Sigmoid colon (tissue), 7 donors: ENCODE measurements around the gene CTNNA1. TPM values are rescaled to one million over a fixed set of nuclear protein-coding genes. Genes with fewer than 3 reads are reported as not detected.

Source experiments
- DNase-seq: peaks from one replicate; pipeline ENCODE4 v3.0.0-alpha.2; 2019
- H3K27ac ChIP-seq, 4 donors: fragments of 200-600 bp; sonication (generic); one replicate each; pipeline ENCODE4 v1.5.1; 2016 to 2019; ENCODE audit warnings: mild to moderate bottlenecking in 1 of 4
- H3K27me3 ChIP-seq, 3 donors: fragments of 200-600 bp; sonication (generic); one replicate each; pipeline ENCODE4 v1.5.1; 2019; ENCODE audit warnings: mild to moderate bottlenecking in 1 of 3
- H3K36me3 ChIP-seq, 4 donors: fragments of 200-600 bp; sonication (generic); one replicate each; pipeline ENCODE4 v1.5.1; 2016 to 2019
- H3K4me1 ChIP-seq, 4 donors: fragments of 200-600 bp; sonication (generic); one replicate each; pipeline ENCODE4 v1.5.1; 2017 to 2019
- H3K4me3 ChIP-seq, 4 donors: fragments of 200-600 bp; sonication (generic); one replicate each; pipeline ENCODE4 v1.5.1; 2017 to 2019; ENCODE audit warnings: mild to moderate bottlenecking in 2 of 4, moderate library complexity in 1 of 4
- H3K9me3 ChIP-seq, 4 donors: fragments of 200-600 bp in 3 of 4; sonication (generic) in 3 of 4; one replicate each; pipeline versions ENCODE4 v1.5.1 to v1.6.1; 2013 to 2019
- EP300 ChIP-seq, 4 donors: sonication (generic); formaldehyde crosslinking; IDR thresholded peaks; one replicate each; pipeline ENCODE4 v1.6.1; 2017; ENCODE audit warnings: antibody characterized with exemption in 4 of 4
- POLR2A ChIP-seq, 2 donors: fragments of 450-650 bp; IDR thresholded peaks; one replicate each; pipeline ENCODE4 v1.6.1; 2016; ENCODE audit warnings: antibody characterized with exemption in 2 of 2, mild to moderate bottlenecking in 2 of 2, moderate library complexity in 2 of 2
- POLR2AphosphoS5 ChIP-seq, 4 donors: sonication (generic); formaldehyde crosslinking; IDR thresholded peaks; one replicate each; pipeline ENCODE4 v1.6.1; 2017; ENCODE audit warnings: antibody characterized with exemption in 4 of 4
- WGBS, 2 donors: extraction: QIAGEN DNeasy Blood & Tissue Kit; methylation state at CpG; one replicate each; pipeline ENCODE4 v1.1.7; 2013; 5-methylcytosine and 5-hydroxymethylcytosine counted together
- intact Hi-C: fragments of 100-400 bp; cut with DNase I; formaldehyde crosslinking; loops from one replicate; pipeline ENCODE4 v1.15.1; 2023
- polyA plus RNA-seq, 3 donors: library from polyadenylated mRNA; stranded (reverse); fragments of 200-250 nt; gene quantifications; one replicate each; pipeline ENCODE4 v1.2.3, GENCODE V29; 2013
- total RNA-seq, 4 donors: library from RNA; depleted of rRNA; stranded (reverse); fragments of >200 nt; gene quantifications; one replicate each; pipeline ENCODE4 v1.1.0, GENCODE V29; 2016
- TF ChIP-seq, protein P1 (sequence below), 4 experiments: fragments of 450-650 bp in 3 of 4; fragments of 200-600 bp in 1 of 4; IDR thresholded peaks; one replicate each; pipeline ENCODE4 v1.5.1; 2016 to 2019; ENCODE audit warnings: antibody characterized with exemption in 4 of 4, mild to moderate bottlenecking in 3 of 4, moderate library complexity in 2 of 4
- donor health status: healthy with polysubstance abuse.
- donor health status: Bipolar disorder and iron deficiency.
- donor health status: healthy.

CTNNA1 gene
- total and polyA plus RNA-seq, 7 donors = 163 to 256 (median 188) TPM

DNA sequence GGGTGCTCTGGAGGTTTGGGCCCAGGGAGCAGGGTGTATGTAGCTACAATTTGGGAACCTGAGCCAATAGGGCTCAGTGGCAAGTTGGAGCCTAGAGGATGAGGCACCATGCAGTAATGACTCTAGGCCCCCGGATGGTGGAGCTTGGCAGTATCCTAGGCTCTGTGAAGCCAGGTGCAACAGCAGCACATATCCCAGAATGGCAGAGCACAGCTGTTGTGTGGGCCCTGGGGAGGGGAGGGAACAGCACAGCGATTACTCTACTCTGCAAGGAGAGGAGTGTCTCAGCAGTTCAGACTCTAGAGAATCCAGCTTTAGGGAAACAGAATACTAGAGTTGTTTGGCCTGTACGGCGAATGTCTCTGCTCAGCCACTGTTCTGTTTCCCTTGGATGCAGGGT, 65.9 kb downstream of the CTNNA1 start:
- H3K4me1 ChIP-seq = peaks cover 0 to 27% (median 23%) of the 10 kb centered on the region in 4 donors
- H3K4me3 ChIP-seq = no peak overlapping the region
- no peaks in the 10 kb centered on the region for H3K9me3 ChIP-seq
- H3K36me3 ChIP-seq = peaks cover 0 to 21% (median 0%) of the 10 kb centered on the region in 4 donors
- no peak for DNase-seq
- no peak overlapping the region for H3K27ac ChIP-seq
- whole genome bisulfite sequencing, 2 donors = 80 to 97% methylated on average over 4 of the region's 4 CpGs
- TF ChIP-seq, protein P1, sequence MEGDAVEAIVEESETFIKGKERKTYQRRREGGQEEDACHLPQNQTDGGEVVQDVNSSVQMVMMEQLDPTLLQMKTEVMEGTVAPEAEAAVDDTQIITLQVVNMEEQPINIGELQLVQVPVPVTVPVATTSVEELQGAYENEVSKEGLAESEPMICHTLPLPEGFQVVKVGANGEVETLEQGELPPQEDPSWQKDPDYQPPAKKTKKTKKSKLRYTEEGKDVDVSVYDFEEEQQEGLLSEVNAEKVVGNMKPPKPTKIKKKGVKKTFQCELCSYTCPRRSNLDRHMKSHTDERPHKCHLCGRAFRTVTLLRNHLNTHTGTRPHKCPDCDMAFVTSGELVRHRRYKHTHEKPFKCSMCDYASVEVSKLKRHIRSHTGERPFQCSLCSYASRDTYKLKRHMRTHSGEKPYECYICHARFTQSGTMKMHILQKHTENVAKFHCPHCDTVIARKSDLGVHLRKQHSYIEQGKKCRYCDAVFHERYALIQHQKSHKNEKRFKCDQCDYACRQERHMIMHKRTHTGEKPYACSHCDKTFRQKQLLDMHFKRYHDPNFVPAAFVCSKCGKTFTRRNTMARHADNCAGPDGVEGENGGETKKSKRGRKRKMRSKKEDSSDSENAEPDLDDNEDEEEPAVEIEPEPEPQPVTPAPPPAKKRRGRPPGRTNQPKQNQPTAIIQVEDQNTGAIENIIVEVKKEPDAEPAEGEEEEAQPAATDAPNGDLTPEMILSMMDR (IDR thresholded peaks at IDR 0.05) = no peak
- TF ChIP-seq POLR2AphosphoS5 (IDR thresholded peaks at IDR 0.05) (no peak), POLR2A (IDR thresholded peaks at IDR 0.05) (no peak), EP300 (IDR thresholded peaks at IDR 0.05) (no peak)
- no peaks in the 10 kb centered on the region for H3K27me3 ChIP-seq
- intact Hi-C loops = no loop called here

- H3K27ac ChIP-seq = no peak overlapping the region
- H3K4me3 ChIP-seq = no peak overlapping the region
- no peak for DNase-seq
- no peaks in the 10 kb centered on the region for H3K27me3 ChIP-seq
- H3K9me3 ChIP-seq = no peaks in the 10 kb centered on the region
- intact Hi-C loops = no loop called here
- H3K36me3 ChIP-seq = peaks cover 0 to 20% (median 3%) of the 10 kb centered on the region in 4 donors
- 78 to 93% methylated on average over 3 of the region's 3 CpGs for WGBS, 2 donors
- peaks cover 0 to 33% (median 27%) of the 10 kb centered on the region in 4 donors for H3K4me1 ChIP-seq
- TF ChIP-seq POLR2AphosphoS5 (IDR thresholded peaks at IDR 0.05) (no peak), POLR2A (IDR thresholded peaks at IDR 0.05) (no peak), EP300 (IDR thresholded peaks at IDR 0.05) (no peak)
- TF ChIP-seq, protein P1 (IDR thresholded peaks at IDR 0.05) = no peak
Measured at GRCh38 chr5:138820695-138821094, 67.5 kb downstream of the CTNNA1 start.

GRCh38 chr5:138824516-138824915, 71.3 kb downstream of the CTNNA1 start:
- intact Hi-C loops = no loop called here
- Histone ChIP-seq H3K36me3 (peaks cover 3 to 41% (median 15%) of the 10 kb centered on the region in 4 donors), H3K9me3 (no peaks in the 10 kb centered on the region), H3K4me1 (peaks cover 0 to 28% (median 18%) of the 10 kb centered on the region in 4 donors), H3K27ac (no peak overlapping the region), H3K27me3 (no peaks in the 10 kb centered on the region), H3K4me3 (no peak overlapping the region)
- TF ChIP-seq POLR2AphosphoS5 (IDR thresholded peaks at IDR 0.05) (no peak), POLR2A (IDR thresholded peaks at IDR 0.05) (no peak), EP300 (IDR thresholded peaks at IDR 0.05) (no peak)
- TF ChIP-seq, protein P1 (IDR thresholded peaks at IDR 0.05) = no peak
- WGBS, 2 donors = 80 to 85% methylated on average over 7 of the region's 7 CpGs
- DNase-seq = no peak

DNA sequence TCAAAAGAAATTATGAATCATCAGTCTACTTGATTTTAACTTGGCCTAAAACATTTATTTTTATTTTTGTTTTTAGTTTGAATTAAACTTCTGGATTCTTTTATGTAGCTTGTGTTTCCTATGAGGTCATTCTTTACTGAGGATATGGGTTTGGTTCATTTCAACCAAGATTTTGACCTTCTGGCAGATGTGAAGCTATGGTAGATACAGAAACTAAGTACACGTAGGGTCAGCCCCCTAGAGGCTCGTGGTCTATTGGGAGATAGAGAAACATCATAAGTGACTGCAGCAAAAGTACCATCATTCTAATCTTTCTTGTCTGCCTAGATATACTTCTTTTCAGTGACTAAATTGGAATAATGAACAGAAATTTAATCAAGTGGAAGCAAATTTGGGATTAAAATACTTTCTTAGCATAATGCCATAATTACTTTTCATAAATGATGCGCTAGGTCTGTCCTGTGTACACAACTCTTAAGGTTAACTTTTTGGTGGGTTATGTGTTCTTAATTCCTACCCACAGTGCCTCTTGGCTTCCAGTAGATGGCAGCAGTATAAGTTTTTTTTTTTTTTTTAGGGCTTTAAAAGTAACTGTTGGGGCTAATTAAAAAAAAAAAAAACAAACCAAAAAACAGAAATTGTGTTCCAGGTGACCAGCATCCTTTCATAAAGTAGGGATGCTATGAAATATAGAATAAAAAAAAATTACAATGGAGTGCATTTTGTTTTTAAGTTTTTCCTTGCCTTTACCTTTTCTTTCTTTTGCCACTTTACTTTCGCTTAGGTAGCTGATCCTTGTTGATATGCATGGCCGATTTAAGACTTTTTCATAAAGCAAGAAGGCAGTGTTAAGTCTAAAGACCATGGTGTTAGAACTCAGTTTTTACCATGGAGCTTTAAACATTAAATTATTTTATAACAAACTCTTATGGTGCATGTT, 72.0 kb downstream of the CTNNA1 start:
- Histone ChIP-seq H3K27me3 (no peaks in the 10 kb centered on the region), H3K4me1 (peaks cover 0 to 28% (median 13%) of the 10 kb centered on the region in 4 donors), H3K9me3 (no peaks in the 10 kb centered on the region), H3K4me3 (no peak overlapping the region), H3K36me3 (peaks cover 3 to 41% (median 15%) of the 10 kb centered on the region in 4 donors), H3K27ac (no peak overlapping the region)
- intact Hi-C loops = loop anchor here (5.0 kb wide), 1 partner anchor 437 kb away; no protein-coding TSS in a partner anchor
- TF ChIP-seq POLR2AphosphoS5 (IDR thresholded peaks at IDR 0.05) (no peak), POLR2A (IDR thresholded peaks at IDR 0.05) (no peak)
- TF ChIP-seq, protein P1 (IDR thresholded peaks at IDR 0.05) = peak in 3 of 4 experiments; percentile 8 to 50 (median 35)
- 60% methylated on average over 5 of the region's 5 CpGs for WGBS, 2 donors
- DNase-seq = no peak
